NCI-H2107 (cell line): Measurements from ENCODE around the gene KIRREL3.

Source experiments
- DNase-seq: peaks from one replicate; lab custom pipeline; 2025; lab: John Stamatoyannopoulos, UW

The KIRREL3 gene

DNA sequence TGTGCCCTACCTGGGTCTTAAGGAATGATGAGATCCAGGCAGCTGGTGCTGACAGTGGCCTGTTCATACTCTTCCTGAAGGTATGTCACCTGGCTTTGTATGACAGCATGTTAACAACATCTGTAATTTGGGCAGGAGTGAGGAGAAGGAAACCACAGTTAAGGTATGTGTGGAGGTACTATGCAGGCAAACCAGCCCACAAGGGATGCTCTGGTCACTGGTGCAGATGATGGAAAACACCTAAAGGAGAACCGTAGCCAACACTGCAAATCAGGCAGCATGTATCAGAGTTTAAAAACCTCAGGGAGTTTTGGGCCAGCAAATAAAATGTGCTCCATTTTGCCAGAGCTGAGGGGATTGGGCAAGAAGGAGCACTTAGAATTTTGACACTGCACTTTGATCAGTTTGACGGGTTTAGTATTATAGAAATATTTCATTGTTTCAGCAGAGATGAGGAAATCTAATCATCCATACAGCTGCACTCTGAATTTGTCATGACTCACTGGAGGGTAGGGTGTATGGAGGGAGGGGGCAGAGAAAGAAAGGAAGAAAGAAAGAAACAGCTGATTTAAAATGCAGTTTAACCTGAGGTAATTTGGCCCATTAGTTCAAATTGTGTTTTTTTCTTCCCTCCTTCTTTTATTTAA is 260.9 kb downstream of the KIRREL3 start:
- DNase-seq: no peak

GRCh38 chr11:126738295-126739031 is 262.1 kb downstream of the KIRREL3 start:
- no peak for DNase-seq

DNA sequence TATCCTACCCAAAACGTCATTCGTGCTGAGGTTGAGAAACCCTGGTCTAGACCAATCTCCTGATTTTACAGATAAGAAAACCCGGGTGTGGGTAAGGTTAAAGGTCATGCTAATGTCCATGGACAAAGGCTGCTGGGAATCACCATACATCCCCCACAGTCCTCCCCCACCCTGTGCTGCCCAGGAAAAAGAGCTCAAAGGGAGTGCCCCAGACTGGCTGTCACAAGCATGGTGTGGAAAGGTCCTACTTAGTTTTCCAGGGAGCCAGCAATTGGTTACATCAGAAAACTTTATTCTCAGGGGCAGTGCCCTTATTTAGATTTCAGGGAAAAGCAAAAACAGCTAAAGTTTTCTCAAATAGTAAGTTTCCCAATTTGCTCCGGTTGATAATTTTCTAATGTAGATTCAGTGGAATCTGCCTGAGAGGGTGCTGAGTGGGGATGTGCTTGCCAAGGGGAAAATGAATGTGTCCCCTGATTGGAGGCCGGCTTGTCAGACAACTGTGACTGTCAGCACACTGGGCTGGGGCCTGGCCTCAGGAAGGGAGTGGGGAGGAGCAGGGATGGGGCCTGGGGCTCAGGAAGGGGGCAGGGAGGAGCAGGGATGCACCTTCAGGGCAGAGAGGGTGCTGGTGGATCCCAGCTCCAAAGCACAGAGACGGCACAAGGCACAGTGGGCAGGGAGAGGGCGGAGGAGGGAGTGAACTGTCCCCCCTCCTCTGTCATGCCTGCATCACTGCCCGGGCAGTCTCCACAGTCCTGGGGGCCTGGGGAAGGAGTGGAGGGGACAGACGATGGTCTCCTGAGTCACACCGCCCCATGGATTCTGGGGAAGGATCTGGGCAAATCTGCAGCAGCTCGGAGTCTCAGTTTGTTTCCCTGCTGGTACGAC is 263.6 kb downstream of the KIRREL3 start:
- DNase-seq: no peak

GRCh38 chr11:126734752-126735151 is 265.8 kb downstream of the KIRREL3 start:
- no peak for DNase-seq

DNA sequence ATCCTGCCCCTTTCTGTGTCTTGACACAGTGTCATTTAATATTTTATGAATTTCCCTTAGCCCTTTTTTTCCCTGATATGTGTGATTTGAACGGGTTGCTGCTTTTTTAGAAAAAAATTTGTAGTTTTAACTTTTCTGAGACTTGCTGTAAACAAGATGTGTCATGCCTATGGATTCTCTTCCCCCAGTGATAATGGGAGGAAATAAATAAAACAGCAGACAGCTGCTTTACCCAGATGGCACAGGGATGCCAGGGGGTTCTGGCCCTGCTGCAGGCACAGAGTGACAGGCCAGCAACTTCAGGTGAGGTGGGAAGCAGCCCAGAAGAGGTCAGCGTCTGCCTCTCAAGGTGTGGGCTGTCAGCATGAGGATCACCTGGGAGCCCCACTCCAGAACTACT is 266.9 kb downstream of the KIRREL3 start:
- no peak for DNase-seq

GRCh38 chr11:126732981-126733380 is 267.6 kb downstream of the KIRREL3 start:
- no peak for DNase-seq

DNA sequence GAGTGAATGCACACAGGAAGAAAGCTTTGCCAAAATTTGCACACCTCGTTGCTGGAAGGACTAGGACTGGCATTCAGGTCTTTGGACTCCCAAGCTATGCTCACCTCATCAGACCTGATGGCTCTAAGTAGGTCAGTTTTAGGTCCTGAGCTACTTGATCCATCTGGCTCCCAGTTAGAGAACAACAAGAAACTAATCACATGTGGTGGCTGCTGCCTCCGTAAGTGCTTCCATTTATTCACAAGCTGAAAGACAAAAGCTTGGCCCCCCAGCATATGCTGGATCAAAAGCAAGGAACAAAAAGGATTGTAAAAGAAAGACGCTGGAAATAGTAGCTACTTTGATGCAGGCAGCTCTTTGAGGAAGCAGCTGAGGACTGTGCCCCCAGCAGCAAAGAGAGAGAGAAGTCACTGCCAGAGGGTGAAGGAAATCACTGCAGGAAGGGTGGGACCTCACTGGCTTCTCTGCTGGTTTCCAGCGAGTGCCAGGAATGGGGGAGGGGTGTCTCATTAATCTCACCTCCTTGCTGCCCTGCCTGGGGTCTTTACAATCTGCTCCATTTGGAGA is 268.9 kb downstream of the KIRREL3 start:
- no peak for DNase-seq

DNA sequence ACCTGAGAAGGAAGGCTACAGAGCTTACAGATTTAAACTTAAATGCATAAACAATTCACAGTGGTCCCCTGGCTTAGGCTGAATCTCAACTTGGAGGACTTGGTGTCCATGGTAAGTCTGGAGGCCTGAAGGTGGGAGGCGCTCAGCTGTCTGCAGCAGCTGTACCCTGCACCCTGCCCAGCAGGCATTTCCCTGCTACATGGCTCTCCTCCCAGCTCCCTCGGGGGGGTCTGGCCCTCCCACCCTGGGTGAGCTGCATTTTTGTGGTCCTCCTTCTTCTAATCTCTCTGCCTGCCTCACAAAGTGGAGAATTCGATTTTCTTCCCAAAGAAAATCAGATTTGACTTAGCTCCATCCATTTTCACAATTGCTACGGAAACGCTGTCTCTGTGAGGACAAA is 273.2 kb downstream of the KIRREL3 start:
- no peak for DNase-seq

DNA sequence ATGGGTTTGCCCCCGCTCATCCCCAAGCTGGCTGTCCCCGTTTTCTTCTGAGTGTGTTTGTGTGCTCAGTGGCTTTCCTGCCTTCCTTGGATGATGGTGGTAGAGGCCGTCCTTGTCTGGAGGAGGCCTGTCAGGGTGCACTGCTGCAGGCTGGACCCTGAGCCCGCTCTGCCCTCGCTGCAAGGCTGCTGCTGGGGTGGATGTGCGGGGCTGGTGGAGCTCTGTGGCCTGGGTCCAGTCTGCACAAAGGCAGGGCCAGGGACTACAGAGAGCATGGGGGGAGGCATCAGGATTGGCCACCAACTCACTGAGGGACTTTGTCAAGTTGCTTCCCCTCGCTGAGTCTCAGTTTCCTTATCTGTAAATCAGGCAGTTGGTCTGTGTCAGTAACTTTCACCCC is 275.0 kb downstream of the KIRREL3 start:
- no peak for DNase-seq

DNA sequence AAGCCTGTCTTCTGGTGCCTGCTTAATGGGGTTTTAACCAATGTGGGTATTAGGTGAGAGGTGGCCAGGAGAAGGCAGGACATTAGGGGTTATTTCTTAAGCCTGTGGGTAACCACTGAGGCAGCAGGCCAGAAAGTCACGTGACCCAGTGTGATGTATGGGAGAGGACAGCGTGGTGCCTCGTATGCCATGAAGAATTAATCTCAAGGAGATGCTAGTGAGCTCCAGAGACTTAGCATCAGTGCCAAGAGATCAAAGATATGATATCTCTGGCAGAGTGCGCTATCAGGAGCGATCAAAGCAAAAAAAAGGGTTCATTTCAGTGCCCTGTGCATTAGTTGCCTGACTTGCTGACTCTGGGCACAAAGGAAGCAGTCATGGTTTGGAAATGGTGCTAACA is 275.5 kb downstream of the KIRREL3 start:
- DNase-seq: no peak

DNA sequence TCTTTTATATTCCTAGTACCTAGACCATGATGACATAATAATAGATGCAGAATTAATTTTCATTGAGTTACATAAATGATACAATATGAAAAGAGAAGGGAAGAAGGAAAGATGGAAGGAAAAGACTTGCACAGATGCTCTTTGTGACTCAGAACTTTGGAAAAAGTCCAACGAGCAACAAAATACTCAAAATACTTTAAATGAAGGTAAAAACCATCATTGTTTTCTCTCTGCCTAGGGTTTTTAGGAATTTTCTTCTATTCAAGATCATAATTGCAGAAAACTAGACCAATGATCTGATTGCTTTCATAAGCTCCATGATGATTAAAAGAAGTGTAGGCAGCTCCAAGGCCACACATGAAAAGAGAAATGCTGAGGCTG is 276.9 kb downstream of the KIRREL3 start:
- DNase-seq: no peak

DNA sequence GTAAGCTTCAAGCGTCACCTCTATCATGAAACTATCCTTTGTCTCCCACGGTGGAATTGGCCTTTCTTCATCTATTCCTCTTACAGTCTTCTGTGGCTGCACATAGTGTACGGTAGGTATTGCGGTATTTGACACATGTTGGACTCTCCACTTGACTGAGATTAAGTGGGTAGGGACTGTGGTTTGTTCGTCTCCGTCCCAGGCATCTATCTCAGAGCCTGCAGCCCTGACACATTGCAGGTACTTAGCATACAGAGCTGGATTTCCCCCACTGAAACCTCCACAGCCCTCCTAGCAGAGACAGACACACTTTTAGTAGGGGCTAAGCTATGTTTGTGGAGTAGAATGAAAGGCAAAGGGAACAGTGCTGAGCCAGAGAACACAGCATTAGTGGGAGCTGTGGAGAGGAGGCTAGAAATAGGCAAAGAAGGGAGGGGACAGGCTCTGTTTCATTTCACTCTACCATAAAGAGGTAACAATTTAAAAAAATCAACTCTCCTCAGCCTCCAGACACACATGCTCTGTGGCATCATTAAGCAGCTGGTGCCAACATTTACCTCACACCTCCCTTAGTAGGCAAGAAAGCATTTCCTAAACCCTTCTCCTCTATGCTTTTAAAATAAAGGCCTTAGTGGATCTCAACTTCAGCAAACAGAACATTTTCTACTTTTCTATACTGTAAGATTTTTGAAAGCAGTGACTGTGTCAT is 277.5 kb downstream of the KIRREL3 start:
- no peak for DNase-seq

- no peak for DNase-seq
These were observed 278.4 kb downstream of the KIRREL3 start for GRCh38 chr11:126722006-126722736.

DNA sequence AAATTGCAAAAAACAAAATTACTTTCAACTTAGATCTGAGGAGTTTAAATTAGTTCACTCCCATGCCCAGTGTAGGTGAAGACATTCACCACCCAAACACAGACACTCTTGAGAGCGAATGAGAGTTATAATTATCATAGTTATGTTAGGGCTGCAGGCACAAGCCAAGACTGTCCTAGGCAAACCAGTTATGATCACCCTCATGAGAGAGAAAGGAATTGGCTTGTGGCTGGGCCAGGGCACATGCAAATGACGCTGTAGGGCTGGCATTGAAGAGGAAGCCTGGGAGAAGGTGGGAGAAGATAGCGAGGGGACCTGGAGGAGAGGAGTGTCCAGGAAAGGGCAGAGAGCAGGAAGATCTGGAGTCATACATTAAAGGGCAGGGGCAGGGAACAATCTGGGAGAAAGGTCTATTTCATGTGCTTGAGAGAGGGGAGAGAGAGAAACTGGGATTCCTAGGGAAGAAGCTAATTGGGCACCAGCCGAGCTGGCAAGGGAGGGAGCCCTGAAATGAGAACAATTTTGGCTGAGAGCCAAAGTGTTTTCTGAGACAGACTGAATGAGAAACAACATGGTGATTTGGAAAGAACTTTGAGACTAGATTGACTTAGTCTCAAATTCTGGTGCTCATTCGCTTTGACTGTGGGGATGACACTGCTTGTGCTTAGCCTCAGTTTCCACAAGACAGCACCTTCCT is 279.9 kb downstream of the KIRREL3 start:
- DNase-seq: no peak

- DNase-seq: no peak
These were observed 280.8 kb downstream of the KIRREL3 start for GRCh38 chr11:126719740-126720139.

DNA sequence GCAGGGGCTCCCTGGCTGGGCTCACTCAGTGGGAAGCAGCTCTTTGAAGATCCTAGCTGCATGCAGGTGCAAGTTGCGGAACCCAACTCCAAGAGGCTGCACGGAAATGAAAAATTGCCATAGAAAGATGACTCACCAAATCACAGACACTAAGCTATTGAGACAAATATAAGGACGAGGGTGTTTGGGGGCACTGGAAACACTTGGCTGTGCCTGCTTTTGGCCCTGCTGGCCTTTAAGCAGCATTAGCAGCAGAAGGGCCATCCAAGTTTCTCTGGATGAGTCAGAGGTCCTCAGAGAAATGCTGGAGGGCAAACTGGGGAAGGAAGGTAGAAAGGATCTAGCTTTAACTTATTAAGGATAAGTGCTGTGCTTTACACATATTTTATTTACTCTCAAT is 282.3 kb downstream of the KIRREL3 start:
- DNase-seq: no peak

- no peak for DNase-seq
These were observed 284.0 kb downstream of the KIRREL3 start for GRCh38 chr11:126716456-126717083.

DNA sequence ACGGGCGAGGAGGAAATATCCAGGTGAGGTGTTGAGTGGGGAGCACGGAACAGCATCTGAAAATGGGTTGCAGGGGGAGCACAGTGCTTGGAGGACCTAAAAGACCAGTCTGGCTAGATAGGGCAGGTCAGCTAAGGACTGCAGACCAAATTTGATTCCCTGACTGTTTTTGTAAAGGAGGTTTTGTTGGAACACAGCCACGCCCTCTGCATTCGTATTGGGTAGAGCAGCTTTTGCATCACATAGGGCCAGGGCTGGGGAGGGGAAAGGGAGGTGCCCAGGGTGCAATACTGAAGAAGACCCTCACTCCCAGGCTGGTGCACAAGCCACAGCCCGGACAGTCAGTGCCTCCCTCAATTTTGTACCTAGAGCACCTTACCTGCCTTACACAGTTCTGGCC is 286.8 kb downstream of the KIRREL3 start:
- no peak for DNase-seq

- no peak for DNase-seq
These were observed 288.5 kb downstream of the KIRREL3 start for GRCh38 chr11:126711977-126712625.
